WTC11 (cell line): ENCODE data around the gene SIGLEC14. TPM values are rescaled to one million over a fixed set of nuclear protein-coding genes. Genes with fewer than 3 reads are reported as not detected.

Experiments
- ATAC-seq: fragments of 200-7000 bp; cut with Tn5 transposase; 2 replicates; pipeline ENCODE4 v1.10.0; 2021; ENCODE audit warnings: mild to moderate bottlenecking, moderate library complexity
- CTCF ChIA-PET: fragments of 300-600 bp; sonication (Branson Sonifier 250); formaldehyde crosslinking; loops from one replicate; lab custom pipeline; 2021; ENCODE audit warnings: antibody characterized with exemption; lab: Charles Lee
- POLR2A ChIA-PET: fragments of 350-600 bp; sonication (Branson Sonifier 250); formaldehyde crosslinking; loops from one replicate; lab custom pipeline; 2021; ENCODE audit warnings: antibody characterized with exemption; lab: Charles Lee
- DNase-seq: peaks from one replicate; pipeline ENCODE4 v3.0.0; 2021; ENCODE audit warnings: low spot score
- H3K27ac Mint-ChIP-seq: 2 replicates; pipeline ENCODE4 v1.8.0; 2021; ENCODE audit warnings: mixed read lengths
- H3K27me3 Mint-ChIP-seq: 2 replicates; pipeline ENCODE4 v1.8.0; 2021; ENCODE audit warnings: low read depth, mild to moderate bottlenecking, moderate library complexity, mixed read lengths
- H3K36me3 Mint-ChIP-seq: 2 replicates; pipeline ENCODE4 v1.8.0; 2021; ENCODE audit warnings: mixed read lengths
- H3K4me1 Mint-ChIP-seq: 2 replicates; pipeline ENCODE4 v1.8.0; 2022; ENCODE audit warnings: mixed read lengths
- H3K4me3 Mint-ChIP-seq: 2 replicates; pipeline ENCODE4 v1.8.0; 2021; ENCODE audit warnings: mild to moderate bottlenecking, moderate library complexity, mixed read lengths
- H3K9me3 Mint-ChIP-seq: 2 replicates; pipeline ENCODE4 v1.8.0; 2021; ENCODE audit warnings: mixed read lengths
- AR ChIP-seq: fragments of 250-450 bp; sonication (Bioruptor Pico); IDR thresholded peaks from 2 replicates; pipeline ENCODE4 v1.9.0; 2021; ENCODE audit warnings: mild to moderate bottlenecking
- E2F1 ChIP-seq: sonication (generic); formaldehyde crosslinking; IDR thresholded peaks from 2 replicates; pipeline ENCODE4 v1.8.0; 2022; ENCODE audit warnings: mild to moderate bottlenecking, missing genetic modification reagents
- E2F4 ChIP-seq: sonication (generic); formaldehyde crosslinking; IDR thresholded peaks from 2 replicates; pipeline ENCODE4 v1.8.1; 2022; ENCODE audit warnings: low read depth, mild to moderate bottlenecking, moderate library complexity, missing genetic modification reagents, borderline replicate concordance
- EMX1 ChIP-seq: fragments of 250-450 bp; sonication (Bioruptor Pico); IDR thresholded peaks from 2 replicates; pipeline ENCODE4 v1.8.0; 2021; ENCODE audit warnings: mild to moderate bottlenecking
- ESRRA ChIP-seq: sonication (generic); formaldehyde crosslinking; IDR thresholded peaks from 2 replicates; pipeline ENCODE4 v1.8.1; 2022; ENCODE audit warnings: mild to moderate bottlenecking, missing genetic modification reagents, borderline replicate concordance
- HMGXB4 ChIP-seq: sonication (generic); formaldehyde crosslinking; IDR thresholded peaks from 2 replicates; pipeline ENCODE4 v1.8.1; 2023; ENCODE audit warnings: mild to moderate bottlenecking, moderate library complexity, missing genetic modification reagents
- MAX ChIP-seq: sonication (generic); formaldehyde crosslinking; IDR thresholded peaks from 2 replicates; pipeline ENCODE4 v1.8.0; 2022; ENCODE audit warnings: mild to moderate bottlenecking, missing genetic modification reagents
- MYBL2 ChIP-seq: sonication (generic); formaldehyde crosslinking; IDR thresholded peaks from 2 replicates; pipeline ENCODE4 v1.8.1; 2023; ENCODE audit warnings: mild to moderate bottlenecking, moderate library complexity, missing genetic modification reagents
- NFE2L1 ChIP-seq: sonication (generic); formaldehyde crosslinking; IDR thresholded peaks from 2 replicates; pipeline ENCODE4 v1.8.1; 2023; ENCODE audit warnings: missing genetic modification reagents
- NFYB ChIP-seq: sonication (generic); formaldehyde crosslinking; conservative IDR thresholded peaks from 2 replicates; pipeline ENCODE4 v1.8.0; 2022; ENCODE audit warnings: low read depth, missing genetic modification reagents
- NR2C2 ChIP-seq: sonication (generic); formaldehyde crosslinking; IDR thresholded peaks from 2 replicates; pipeline ENCODE4 v1.8.0; 2022; ENCODE audit warnings: mild to moderate bottlenecking, missing genetic modification reagents
- PRDM15 ChIP-seq: sonication (generic); formaldehyde crosslinking; IDR thresholded peaks from 2 replicates; pipeline ENCODE4 v1.8.0; 2022; ENCODE audit warnings: missing genetic modification reagents
- PRRX2 ChIP-seq: fragments of 250-450 bp; sonication (Bioruptor Pico); IDR thresholded peaks from 2 replicates; pipeline ENCODE4 v1.8.0; 2021; ENCODE audit warnings: mild to moderate bottlenecking
- SMAD3 ChIP-seq: sonication (generic); formaldehyde crosslinking; IDR thresholded peaks from 2 replicates; pipeline ENCODE4 v1.8.0; 2022; ENCODE audit warnings: missing genetic modification reagents, mild to moderate bottlenecking, borderline replicate concordance
- TCF7 ChIP-seq: sonication (generic); formaldehyde crosslinking; IDR thresholded peaks from 2 replicates; pipeline ENCODE4 v1.8.0; 2022; ENCODE audit warnings: mild to moderate bottlenecking, low read depth, missing genetic modification reagents, moderate library complexity
- ZNF138 ChIP-seq: sonication (generic); formaldehyde crosslinking; conservative IDR thresholded peaks from 2 replicates; pipeline ENCODE4 v1.8.1; 2022; ENCODE audit warnings: mild to moderate bottlenecking, moderate library complexity, missing genetic modification reagents
- ZNF396 ChIP-seq: fragments of 250-450 bp; sonication (Bioruptor Pico); IDR thresholded peaks from 2 replicates; pipeline ENCODE4 v1.8.0; 2021; ENCODE audit warnings: mild to moderate bottlenecking, moderate library complexity, borderline replicate concordance
- ZNF416 ChIP-seq: fragments of 250-450 bp; sonication (Bioruptor Pico); IDR thresholded peaks from 2 replicates; pipeline ENCODE4 v1.9.0; 2021; ENCODE audit warnings: mild to moderate bottlenecking, inconsistent platforms
- ZNF423 ChIP-seq: fragments of 250-450 bp; sonication (Bioruptor Pico); IDR thresholded peaks from 2 replicates; pipeline ENCODE4 v2.1.2; 2022; ENCODE audit warnings: mild to moderate bottlenecking, moderate library complexity
- total RNA-seq: library from RNA; stranded (reverse); gene quantifications from 3 replicates; pipeline ENCODE4 v1.2.3, GENCODE V29; 2021

SIGLEC14 gene
- total RNA-seq, 1 experiment from 2014 or later, result not detected

- no peak for TF ChIP-seq E2F1 (CRISPR knock-in tag)
- no peak for TF ChIP-seq NFYB (CRISPR knock-in tag)
- TF ChIP-seq ZNF423 (CRISPR knock-in tag), result no peak
- TF ChIP-seq ZNF396 (CRISPR knock-in tag), result no peak
- TF ChIP-seq NFE2L1 (CRISPR knock-in tag), result no peak
These were observed 18.4 kb upstream of the SIGLEC14 start (continued) for GRCh38 chr19:51664997-51665396.

GRCh38 chr19:51664131-51664530 is 17.5 kb upstream of the SIGLEC14 start:
- TF ChIP-seq SMAD3 (CRISPR knock-in tag) (no peak), E2F4 (no peak), EMX1 (CRISPR knock-in tag) (no peak), ZNF138 (CRISPR knock-in tag) (no peak), NR2C2 (CRISPR knock-in tag) (no peak)
- Mint-ChIP-seq H3K4me3 (no peak overlapping the region), H3K4me1 (no peaks in the 10 kb centered on the region), H3K36me3 (no peaks in the 10 kb centered on the region), H3K27ac (no peak overlapping the region), H3K27me3 (peaks cover 11% of the 10 kb centered on the region), H3K9me3 (peaks cover 3% of the 10 kb centered on the region; the same call in 1 of the 2 replicates)
- DNase-seq (no peak), ATAC-seq (no peak)
- ChIA-PET POLR2A (no interaction called here), CTCF (no interaction called here)

GRCh38 chr19:51663650-51664049 is 17.0 kb upstream of the SIGLEC14 start:
- TF ChIP-seq NFYB (CRISPR knock-in tag), result no peak
- no peak for TF ChIP-seq MYBL2
- TF ChIP-seq HMGXB4 (CRISPR knock-in tag), result no peak
- TF ChIP-seq ESRRA, result no peak
- no peak for TF ChIP-seq SMAD3 (CRISPR knock-in tag)
- TF ChIP-seq PRDM15 (CRISPR knock-in tag), result no peak
- TF ChIP-seq MAX, result no peak
- TF ChIP-seq ZNF416, result no peak
- TF ChIP-seq PRRX2 (CRISPR knock-in tag), result no peak
- TF ChIP-seq TCF7, result no peak
- no peak for TF ChIP-seq ZNF138 (CRISPR knock-in tag)
- no peak for TF ChIP-seq AR (CRISPR knock-in tag)
- CTCF ChIA-PET, result no interaction called here
- H3K4me3 Mint-ChIP-seq, result no peak overlapping the region
- POLR2A ChIA-PET, result no interaction called here
- H3K9me3 Mint-ChIP-seq, result peaks cover 3% of the 10 kb centered on the region; the same call in 1 of the 2 replicates
- DNase-seq, result no peak
- H3K27ac Mint-ChIP-seq, result no peak overlapping the region
- H3K27me3 Mint-ChIP-seq, result peaks cover 11% of the 10 kb centered on the region
- no peaks in the 10 kb centered on the region for H3K36me3 Mint-ChIP-seq
- H3K4me1 Mint-ChIP-seq, result no peaks in the 10 kb centered on the region
- no peak for ATAC-seq
